Midbrain (tissue), 1 donor: ENCODE measurements around the gene MGMT.

Experiments used
- DNase-seq: peaks from one replicate; lab custom pipeline; 2025; lab: John Stamatoyannopoulos, UW

MGMT gene

GRCh38 chr10:129690248-129691070, 223.4 kb downstream of the MGMT start:
- no peak for DNase-seq

GRCh38 chr10:129692695-129693094, 225.7 kb downstream of the MGMT start:
- no peak for DNase-seq

GRCh38 chr10:129693382-129693781, 226.3 kb downstream of the MGMT start:
- DNase-seq, result no peak

- no peak for DNase-seq
These were observed 227.1 kb downstream of the MGMT start for GRCh38 chr10:129694184-129694583.

- DNase-seq, result peak; percentile 49
These were observed 227.7 kb downstream of the MGMT start for GRCh38 chr10:129694691-129695243.

- DNase-seq, result no peak
These were observed 228.6 kb downstream of the MGMT start for GRCh38 chr10:129695671-129696070.

GRCh38 chr10:129696636-129697035, 229.6 kb downstream of the MGMT start:
- DNase-seq, result no peak

- no peak for DNase-seq
These were observed 230.6 kb downstream of the MGMT start for GRCh38 chr10:129697463-129698247.

GRCh38 chr10:129699722-129700340, 232.8 kb downstream of the MGMT start:
- no peak for DNase-seq

GRCh38 chr10:129702605-129703004, 235.6 kb downstream of the MGMT start:
- DNase-seq, result no peak

- DNase-seq, result no peak
These were observed 236.5 kb downstream of the MGMT start for GRCh38 chr10:129703287-129704137.

- DNase-seq, result no peak
These were observed 237.2 kb downstream of the MGMT start for GRCh38 chr10:129704225-129704624.

- no peak for DNase-seq
These were observed 237.9 kb downstream of the MGMT start for GRCh38 chr10:129704786-129705525.

GRCh38 chr10:129705676-129706075, 238.6 kb downstream of the MGMT start:
- no peak for DNase-seq

GRCh38 chr10:129706081-129706480, 239.0 kb downstream of the MGMT start:
- DNase-seq, result no peak

- no peak for DNase-seq
These were observed 239.5 kb downstream of the MGMT start for GRCh38 chr10:129706523-129706922.

- DNase-seq, result no peak
These were observed 240.7 kb downstream of the MGMT start for GRCh38 chr10:129707406-129708388.

- no peak for DNase-seq
These were observed 242.1 kb downstream of the MGMT start for GRCh38 chr10:129709101-129709500.
